HEK293T (cell line): ENCODE results near the gene PCDH12.

Experiments used
- CTCF ChIA-PET: fragments of 350-600 bp; formaldehyde crosslinking; extraction: SDS; loops from one replicate; lab custom pipeline; 2021; ENCODE audit warnings: antibody characterized with exemption, inconsistent platforms; lab: Yijun Ruan, JAX
- POLR2A ChIA-PET: fragments of 350-600 bp; formaldehyde crosslinking; extraction: SDS; loops from one replicate; lab custom pipeline; 2020; ENCODE audit warnings: antibody characterized with exemption, inconsistent platforms; lab: Yijun Ruan, JAX
- DNase-seq: peaks from one replicate; pipeline ENCODE4 v3.0.0; 2012; ENCODE audit warnings: mixed read lengths; ENCODE audit errors: extremely low spot score
- ARNT ChIP-seq: fragments of 450-650 bp; IDR thresholded peaks from 2 replicates; pipeline ENCODE4 v1.6.1; 2017; ENCODE audit warnings: mild to moderate bottlenecking
- BHLHE40 ChIP-seq: fragments of 450-650 bp; IDR thresholded peaks from 2 replicates; pipeline ENCODE4 v1.6.1; 2016; ENCODE audit warnings: mild to moderate bottlenecking, moderate library complexity, borderline replicate concordance
- CTBP1 ChIP-seq: fragments of 450-650 bp; IDR thresholded peaks from 2 replicates; pipeline ENCODE4 v1.6.1; 2016; ENCODE audit warnings: borderline replicate concordance
- ELF4 ChIP-seq: fragments of 450-650 bp; IDR thresholded peaks from 2 replicates; pipeline ENCODE4 v1.6.1; 2017; ENCODE audit warnings: antibody characterized with exemption
- FOXA1 ChIP-seq: fragments of 450-650 bp; IDR thresholded peaks from 2 replicates; pipeline ENCODE4 v1.6.1; 2016; ENCODE audit warnings: mild to moderate bottlenecking
- FOXK2 ChIP-seq: fragments of 450-650 bp; IDR thresholded peaks from 2 replicates; pipeline ENCODE4 v1.6.1; 2016; ENCODE audit warnings: mild to moderate bottlenecking
- FOXM1 ChIP-seq: fragments of 450-650 bp; IDR thresholded peaks from 2 replicates; pipeline ENCODE4 v1.6.1; 2017; ENCODE audit warnings: mild to moderate bottlenecking, borderline replicate concordance
- HDGF ChIP-seq: fragments of 450-650 bp; IDR thresholded peaks from 2 replicates; pipeline ENCODE4 v1.6.1; 2017; ENCODE audit warnings: antibody characterized with exemption, borderline replicate concordance
- L3MBTL2 ChIP-seq: fragments of 450-650 bp; conservative IDR thresholded peaks from 2 replicates; pipeline ENCODE4 v1.6.1; 2016; ENCODE audit warnings: mild to moderate bottlenecking
- LEF1 ChIP-seq: fragments of 450-650 bp; IDR thresholded peaks from 2 replicates; pipeline ENCODE4 v1.6.1; 2017; ENCODE audit warnings: mild to moderate bottlenecking, borderline replicate concordance
- NFRKB ChIP-seq: fragments of 450-650 bp; IDR thresholded peaks from 2 replicates; pipeline ENCODE4 v1.6.1; 2016; ENCODE audit warnings: mild to moderate bottlenecking, moderate library complexity
- PKNOX1 ChIP-seq: fragments of 450-650 bp; IDR thresholded peaks from 2 replicates; pipeline ENCODE4 v1.6.1; 2016
- SP1 ChIP-seq: fragments of 450-650 bp; IDR thresholded peaks from 2 replicates; pipeline ENCODE4 v1.6.1; 2017
- SUZ12 ChIP-seq: fragments of 450-650 bp; IDR thresholded peaks from 2 replicates; pipeline ENCODE4 v1.6.1; 2016; ENCODE audit warnings: mild to moderate bottlenecking
- TARDBP ChIP-seq: fragments of 450-650 bp; IDR thresholded peaks from 2 replicates; pipeline ENCODE4 v1.6.1; 2016
- ZNF384 ChIP-seq: fragments of 450-650 bp; IDR thresholded peaks from 2 replicates; pipeline ENCODE4 v1.6.1; 2016

The PCDH12 gene

DNA sequence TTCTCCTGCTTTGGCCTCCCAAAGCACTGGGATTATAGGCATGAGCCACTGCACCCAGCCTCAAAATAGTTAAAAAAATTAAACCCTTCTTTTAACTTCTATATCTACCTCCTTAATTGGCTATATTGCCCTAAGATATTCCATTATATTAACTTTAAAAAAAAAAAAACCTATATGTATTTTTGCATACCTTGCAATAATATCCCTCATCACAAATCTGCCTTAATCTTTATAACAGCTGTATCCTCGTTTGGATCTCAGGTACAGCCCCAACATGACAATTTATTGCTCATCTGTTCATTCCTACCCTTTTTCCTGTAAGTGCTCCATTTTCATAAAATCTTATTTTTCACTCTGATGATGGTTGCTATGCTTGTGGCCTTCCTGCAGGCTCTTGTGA lies 42.2 kb upstream of the PCDH12 start:
- ChIA-PET CTCF (interaction anchor here (0.6 to 1.2 kb wide), 3 partner anchors 32 to 145 kb away, joined by 3 to 4 read pairs (median 4); no protein-coding TSS in a partner anchor), POLR2A (no interaction called here)
- DNase-seq = no peak
- TF ChIP-seq TARDBP (no peak), PKNOX1 (no peak), SUZ12 (no peak), CTBP1 (no peak), FOXM1 (no peak), ZNF384 (no peak), BHLHE40 (no peak)

DNA sequence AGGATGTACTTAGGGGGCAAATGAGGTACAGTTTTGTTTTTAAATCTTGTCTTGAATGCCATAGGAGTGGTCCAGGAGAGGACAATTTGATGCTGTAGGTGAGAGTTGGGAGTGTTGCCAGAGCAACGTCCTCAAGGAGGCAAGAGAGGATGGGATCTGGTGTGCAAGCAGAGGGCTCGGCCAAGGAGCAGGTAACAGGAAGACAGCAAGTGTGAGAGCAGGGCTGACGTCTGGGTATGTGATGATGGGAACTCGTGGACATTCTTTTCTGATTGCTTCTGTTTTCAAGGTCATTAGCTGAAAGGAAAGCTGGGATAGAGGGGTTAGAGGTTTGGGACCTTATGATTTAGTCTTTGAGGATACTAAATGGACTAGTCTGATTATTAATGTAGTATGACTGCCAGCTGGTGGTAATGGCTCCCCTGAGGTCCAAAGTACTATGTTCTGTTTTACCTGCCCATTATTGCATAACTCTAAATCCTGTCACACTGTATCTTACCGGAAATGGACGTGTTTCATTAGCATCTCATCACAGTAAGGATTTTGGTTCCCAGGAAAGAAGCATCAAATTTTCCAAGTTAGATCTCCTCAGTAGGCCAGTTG lies 39.5 kb upstream of the PCDH12 start:
- no peak for TF ChIP-seq BHLHE40
- TF ChIP-seq SP1 = no peak
- TF ChIP-seq FOXA1 = no peak
- TF ChIP-seq LEF1 = no peak
- no peak for TF ChIP-seq TARDBP
- no peak for TF ChIP-seq PKNOX1
- no peak for DNase-seq
- CTCF ChIA-PET = no interaction called here
- POLR2A ChIA-PET = interaction anchor here (0.6 to 1.8 kb wide), 2 partner anchors 15 to 20 kb away, joined by 3 to 4 read pairs; partner anchors contain the start of gene GNPDA1

- DNase-seq = no peak
- no peak for TF ChIP-seq SP1
- no peak for TF ChIP-seq HDGF
- no peak for TF ChIP-seq BHLHE40
- no peak for TF ChIP-seq ELF4
- TF ChIP-seq TARDBP = no peak
- TF ChIP-seq PKNOX1 = no peak
- TF ChIP-seq NFRKB = no peak
- TF ChIP-seq FOXK2 = no peak
- TF ChIP-seq FOXA1 = no peak
- TF ChIP-seq SUZ12 = no peak
- TF ChIP-seq FOXM1 = no peak
- TF ChIP-seq ZNF384 = no peak
- ChIA-PET POLR2A (no interaction called here), CTCF (interaction anchor here (0.6 to 0.7 kb wide), 2 partner anchors 10 to 151 kb away, joined by 5 read pairs; no protein-coding TSS in a partner anchor)
These were observed 37.7 kb upstream of the PCDH12 start for GRCh38 chr5:141995656-141996055.

DNA sequence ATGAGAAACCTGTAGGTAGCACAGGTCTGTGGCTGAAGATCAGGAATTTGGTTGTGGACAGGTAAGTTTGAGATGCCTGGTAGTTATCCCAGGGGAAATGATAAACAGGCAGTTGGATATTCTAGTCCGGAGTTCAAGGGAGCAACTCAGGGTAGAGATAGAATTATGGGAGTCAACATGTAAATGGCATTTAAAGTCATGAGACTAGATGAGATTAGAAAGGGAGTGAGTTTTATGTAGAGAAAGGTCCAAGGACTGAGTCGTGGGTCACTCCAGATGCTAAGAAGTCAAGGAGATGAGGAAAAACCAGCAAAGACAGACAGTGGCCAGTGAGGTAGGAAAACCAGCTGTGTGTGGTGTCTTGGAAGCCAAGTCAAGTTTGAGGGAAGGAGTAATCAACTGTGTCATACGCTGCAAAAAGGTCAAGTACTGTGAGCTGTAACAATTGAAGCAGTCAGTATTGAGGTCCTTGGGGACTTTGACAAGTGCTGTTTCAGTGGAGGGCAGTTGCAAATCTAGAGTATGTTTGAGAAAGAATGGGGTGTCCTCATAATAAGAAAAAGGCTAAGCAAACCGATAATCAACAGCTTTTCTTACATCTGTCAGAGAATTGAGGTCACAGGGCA lies 36.6 kb upstream of the PCDH12 start:
- ChIA-PET POLR2A (interaction anchor here (1.0 kb wide), 1 partner anchor 30 kb away, joined by 3 read pairs; no protein-coding TSS in a partner anchor), CTCF (interaction anchor here (0.7 kb wide), 1 partner anchor 13 kb away, joined by 3 read pairs; no protein-coding TSS in a partner anchor)
- DNase-seq = no peak
- TF ChIP-seq FOXK2 = no peak
- TF ChIP-seq L3MBTL2 = no peak
- TF ChIP-seq HDGF = no peak
- no peak for TF ChIP-seq LEF1
- no peak for TF ChIP-seq NFRKB

DNA sequence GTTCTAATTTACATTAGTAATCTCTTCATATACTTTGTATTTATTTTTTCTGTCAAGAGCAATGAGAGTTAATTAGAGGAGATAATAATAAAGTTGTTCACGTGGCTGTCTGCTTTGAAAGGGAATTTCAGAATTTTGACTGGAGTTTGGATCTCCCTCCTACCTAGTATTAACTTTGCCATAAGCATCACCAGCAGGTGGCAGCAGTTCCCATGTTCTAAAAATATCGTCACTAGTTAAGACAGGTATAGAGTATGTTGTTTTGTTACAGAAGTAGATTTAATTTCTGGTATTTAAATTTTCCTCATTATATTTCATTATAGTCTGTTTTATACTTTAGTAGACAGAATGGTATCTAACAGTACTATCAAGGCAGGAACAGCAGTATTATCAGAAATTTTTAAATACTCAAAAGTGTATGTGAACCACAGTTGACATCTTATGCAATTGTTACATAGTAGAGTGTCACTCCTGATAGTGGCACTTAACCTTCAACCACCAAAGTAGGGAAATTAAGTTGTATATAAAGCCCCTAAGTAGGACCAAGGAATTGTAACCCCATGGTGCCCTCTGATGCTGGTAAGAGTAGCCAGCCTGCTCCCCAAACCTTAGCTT lies 34.5 kb upstream of the PCDH12 start:
- peak; percentile 52 for DNase-seq
- TF ChIP-seq PKNOX1 (no peak), ZNF384 (no peak), FOXA1 (no peak), ELF4 (no peak), CTBP1 (no peak), TARDBP (no peak), BHLHE40 (no peak), NFRKB (no peak), L3MBTL2 (no peak), LEF1 (no peak), FOXM1 (no peak), FOXK2 (no peak), SP1 (no peak), HDGF (no peak), ARNT (no peak)
- ChIA-PET POLR2A (interaction anchor here (0.8 kb wide), 1 partner anchor 32 kb away, joined by 4 read pairs; no protein-coding TSS in a partner anchor), CTCF (interaction anchor here (0.5 to 1.4 kb wide), 4 partner anchors 19 to 162 kb away, joined by 3 to 5 read pairs (median 4); no protein-coding TSS in a partner anchor)
